ENCODE results near the gene TPSG1.
"Not testable (repeated sequence)": the region's sequence is repeated elsewhere in the genome, so short reads cannot be mapped to it uniquely, and the experiment has no call there.

TPSG1 gene

DNA sequence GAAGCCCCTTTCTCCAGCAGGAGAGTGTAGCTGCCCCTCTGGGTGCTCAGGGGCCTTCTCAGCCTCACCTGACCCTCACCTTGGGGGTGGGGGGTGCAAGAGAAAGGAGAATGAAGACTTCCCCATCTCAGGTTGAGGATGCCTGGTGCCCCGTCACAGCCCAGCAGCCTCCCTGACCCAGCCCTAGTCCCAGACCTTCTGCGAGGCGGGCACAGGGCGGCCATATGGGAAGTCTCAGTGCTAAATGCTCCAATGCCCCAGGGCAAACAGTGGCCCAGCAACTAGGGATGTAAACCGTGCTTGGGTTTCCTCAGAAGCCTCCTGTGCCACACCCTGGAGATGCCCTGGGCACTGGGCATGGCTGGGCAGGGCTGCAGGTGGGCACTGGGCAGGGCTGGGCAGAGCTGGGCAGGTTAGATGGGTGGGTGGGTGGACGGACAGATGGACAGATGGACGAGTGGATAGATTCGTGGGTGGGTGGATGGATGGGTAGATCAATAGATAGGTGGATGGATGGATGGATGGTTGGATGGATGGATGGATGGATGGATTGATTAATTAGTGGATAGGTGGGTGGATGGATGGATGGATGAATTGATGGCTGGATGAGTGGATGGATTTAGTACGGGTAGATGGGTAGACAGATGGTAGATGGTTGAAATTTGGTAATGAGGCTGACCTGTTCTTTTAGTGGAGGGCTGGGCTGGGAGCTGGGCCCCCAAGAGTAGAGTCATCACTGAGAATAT, 47.6 kb upstream of the TPSG1 start:
- TF ChIP-seq, protein P1, sequence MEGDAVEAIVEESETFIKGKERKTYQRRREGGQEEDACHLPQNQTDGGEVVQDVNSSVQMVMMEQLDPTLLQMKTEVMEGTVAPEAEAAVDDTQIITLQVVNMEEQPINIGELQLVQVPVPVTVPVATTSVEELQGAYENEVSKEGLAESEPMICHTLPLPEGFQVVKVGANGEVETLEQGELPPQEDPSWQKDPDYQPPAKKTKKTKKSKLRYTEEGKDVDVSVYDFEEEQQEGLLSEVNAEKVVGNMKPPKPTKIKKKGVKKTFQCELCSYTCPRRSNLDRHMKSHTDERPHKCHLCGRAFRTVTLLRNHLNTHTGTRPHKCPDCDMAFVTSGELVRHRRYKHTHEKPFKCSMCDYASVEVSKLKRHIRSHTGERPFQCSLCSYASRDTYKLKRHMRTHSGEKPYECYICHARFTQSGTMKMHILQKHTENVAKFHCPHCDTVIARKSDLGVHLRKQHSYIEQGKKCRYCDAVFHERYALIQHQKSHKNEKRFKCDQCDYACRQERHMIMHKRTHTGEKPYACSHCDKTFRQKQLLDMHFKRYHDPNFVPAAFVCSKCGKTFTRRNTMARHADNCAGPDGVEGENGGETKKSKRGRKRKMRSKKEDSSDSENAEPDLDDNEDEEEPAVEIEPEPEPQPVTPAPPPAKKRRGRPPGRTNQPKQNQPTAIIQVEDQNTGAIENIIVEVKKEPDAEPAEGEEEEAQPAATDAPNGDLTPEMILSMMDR (conservative IDR thresholded peaks at IDR 0.05; ENCODE audit: low read length) = no peak
- TF ChIP-seq EZH2phosphoT487 (IDR thresholded peaks at IDR 0.05; ENCODE audit: borderline replicate concordance) = no peak
- Histone ChIP-seq H3K4me1 (ENCODE audit: insufficient read depth, low read length, poor library complexity, severe bottlenecking) (no peaks in the 10 kb centered on the region), H3K9me2 (replicated peaks; ENCODE audit: low read depth, low read length) (no peaks in the 10 kb centered on the region), H3K79me2 (ENCODE audit: insufficient read depth, low read length) (no peaks in the 10 kb centered on the region), H3K9me3 (ENCODE audit: insufficient read depth, low read depth, low read length) (no peaks in the 10 kb centered on the region), H3K4me3 (ENCODE audit: low read length, poor library complexity, severe bottlenecking) (no peak overlapping the region), H2AFZ (ENCODE audit: low read length) (no peak overlapping the region), H3F3A (ENCODE audit: low read depth) (no peaks in the 10 kb centered on the region), H3K4me2 (ENCODE audit: low read depth, low read length, poor library complexity, severe bottlenecking) (no peak overlapping the region), H3K27me3 (ENCODE audit: insufficient read depth, low read length, poor library complexity, severe bottlenecking) (no peaks in the 10 kb centered on the region), H4K20me1 (ENCODE audit: insufficient read depth, low read length, poor library complexity, severe bottlenecking) (no peaks in the 10 kb centered on the region), H3K36me3 (ENCODE audit: insufficient read depth, low read length) (no peaks in the 10 kb centered on the region), H3K9ac (ENCODE audit: low read depth, low read length, poor library complexity, severe bottlenecking) (no peak overlapping the region)

DNA sequence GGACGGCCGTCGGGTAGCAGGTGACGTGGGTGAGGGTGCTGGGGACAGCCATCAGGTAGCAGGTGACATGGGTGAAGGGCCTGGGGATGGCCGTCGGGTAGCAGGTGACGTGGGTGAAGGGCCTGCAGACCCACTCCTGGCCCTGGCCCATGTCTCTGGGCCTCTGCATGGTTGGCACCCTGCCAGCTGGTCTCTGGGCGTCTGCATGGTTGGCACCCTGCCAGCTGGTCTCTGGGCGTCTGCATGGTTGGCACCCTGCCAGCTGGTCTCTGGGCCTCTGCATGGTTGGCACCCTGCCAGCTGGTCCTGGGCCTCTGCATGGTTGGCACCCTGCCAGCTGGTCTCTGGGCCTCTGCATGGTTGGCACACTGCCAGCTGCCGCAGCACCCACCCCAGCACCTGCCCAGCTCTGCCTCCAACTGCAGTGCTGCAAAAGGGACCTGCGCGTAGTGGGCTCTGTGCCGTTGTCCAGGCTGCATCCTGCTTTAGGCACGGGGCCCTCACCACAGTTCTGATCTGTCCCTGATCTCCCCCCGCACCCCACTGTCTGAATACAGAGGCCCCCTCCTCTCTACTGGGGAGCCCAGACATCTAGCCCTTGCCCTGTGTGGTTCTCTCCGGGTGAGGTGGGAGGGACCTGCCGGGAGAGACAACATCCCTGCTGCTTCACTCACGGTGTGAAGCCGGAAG, 46.8 kb upstream of the TPSG1 start:
- not testable (repeated sequence) for H2AFZ ChIP-seq (ENCODE audit: low read length); H3K4me1 ChIP-seq (ENCODE audit: insufficient read depth, low read length, poor library complexity, severe bottlenecking); H3K27me3 ChIP-seq (ENCODE audit: insufficient read depth, low read length, poor library complexity, severe bottlenecking); H3K4me2 ChIP-seq (ENCODE audit: low read depth, low read length, poor library complexity, severe bottlenecking); H3F3A ChIP-seq (ENCODE audit: low read depth); H4K20me1 ChIP-seq (ENCODE audit: insufficient read depth, low read length, poor library complexity, severe bottlenecking); H3K9me3 ChIP-seq (ENCODE audit: insufficient read depth, low read depth, low read length); H3K9me2 ChIP-seq (replicated peaks; ENCODE audit: low read depth, low read length); H3K9ac ChIP-seq (ENCODE audit: low read depth, low read length, poor library complexity, severe bottlenecking); H3K79me2 ChIP-seq (ENCODE audit: insufficient read depth, low read length); H3K4me3 ChIP-seq (ENCODE audit: low read length, poor library complexity, severe bottlenecking); H3K36me3 ChIP-seq (ENCODE audit: insufficient read depth, low read length)

DNA sequence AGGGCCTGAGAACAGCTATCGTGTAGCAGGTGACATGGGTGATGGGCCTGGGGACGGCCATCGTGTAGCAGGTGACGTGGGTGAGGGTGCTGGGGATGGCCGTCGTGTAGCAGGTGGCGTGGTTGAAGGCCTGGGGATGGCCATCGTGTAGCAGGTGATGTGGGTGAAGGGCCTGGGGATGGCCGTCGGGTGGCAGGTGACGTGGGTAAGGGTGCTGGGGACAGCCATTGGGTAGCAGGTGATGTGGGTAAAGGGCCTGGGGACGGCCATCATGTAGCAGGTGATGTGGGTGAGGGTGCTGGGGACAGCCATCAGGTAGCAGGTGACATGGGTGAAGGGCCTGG, 46.3 kb upstream of the TPSG1 start:
- TF ChIP-seq EZH2phosphoT487 (IDR thresholded peaks at IDR 0.05; ENCODE audit: borderline replicate concordance) = no peak
- Histone ChIP-seq H3K9ac (ENCODE audit: low read depth, low read length, poor library complexity, severe bottlenecking) (no peak overlapping the region), H3K79me2 (ENCODE audit: insufficient read depth, low read length) (no peaks in the 10 kb centered on the region), H3K36me3 (ENCODE audit: insufficient read depth, low read length) (no peaks in the 10 kb centered on the region), H3K9me3 (ENCODE audit: insufficient read depth, low read depth, low read length) (no peaks in the 10 kb centered on the region), H3K4me1 (ENCODE audit: insufficient read depth, low read length, poor library complexity, severe bottlenecking) (no peaks in the 10 kb centered on the region), H2AFZ (ENCODE audit: low read length) (no peak overlapping the region), H3F3A (ENCODE audit: low read depth) (no peaks in the 10 kb centered on the region), H4K20me1 (ENCODE audit: insufficient read depth, low read length, poor library complexity, severe bottlenecking) (no peaks in the 10 kb centered on the region), H3K9me2 (replicated peaks; ENCODE audit: low read depth, low read length) (no peaks in the 10 kb centered on the region), H3K27me3 (ENCODE audit: insufficient read depth, low read length, poor library complexity, severe bottlenecking) (no peaks in the 10 kb centered on the region), H3K4me2 (ENCODE audit: low read depth, low read length, poor library complexity, severe bottlenecking) (no peak overlapping the region), H3K4me3 (ENCODE audit: low read length, poor library complexity, severe bottlenecking) (no peak overlapping the region)

DNA sequence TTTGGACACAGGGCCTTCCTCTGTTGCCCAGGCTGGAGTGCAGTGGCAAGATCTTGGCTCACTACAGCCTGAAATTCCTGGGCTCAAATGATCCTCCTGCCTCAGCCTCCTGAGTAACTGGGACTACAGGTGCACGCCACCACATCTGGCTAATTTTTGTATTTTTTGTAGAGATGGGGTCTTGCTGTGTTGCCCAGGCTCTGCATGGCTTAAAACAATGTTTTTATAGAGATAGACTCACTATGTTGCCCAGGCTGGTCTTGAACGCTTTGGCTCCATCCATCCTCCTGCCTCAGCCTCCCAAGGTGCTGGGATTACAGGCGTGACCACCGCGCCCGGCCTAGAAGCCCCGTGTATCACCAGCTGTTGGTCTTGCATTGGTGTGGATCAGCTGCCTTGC, 44.4 kb upstream of the TPSG1 start:
- not testable (repeated sequence) for H3K4me2 ChIP-seq (ENCODE audit: low read depth, low read length, poor library complexity, severe bottlenecking); H3F3A ChIP-seq (ENCODE audit: low read depth); H4K20me1 ChIP-seq (ENCODE audit: insufficient read depth, low read length, poor library complexity, severe bottlenecking); H3K36me3 ChIP-seq (ENCODE audit: insufficient read depth, low read length); H3K9me2 ChIP-seq (replicated peaks; ENCODE audit: low read depth, low read length); H3K4me1 ChIP-seq (ENCODE audit: insufficient read depth, low read length, poor library complexity, severe bottlenecking); H3K27me3 ChIP-seq (ENCODE audit: insufficient read depth, low read length, poor library complexity, severe bottlenecking); H3K79me2 ChIP-seq (ENCODE audit: insufficient read depth, low read length); H2AFZ ChIP-seq (ENCODE audit: low read length); H3K9me3 ChIP-seq (ENCODE audit: insufficient read depth, low read depth, low read length); H3K9ac ChIP-seq (ENCODE audit: low read depth, low read length, poor library complexity, severe bottlenecking); H3K4me3 ChIP-seq (ENCODE audit: low read length, poor library complexity, severe bottlenecking)

Data from Loucy (cell line).